Psoas muscle (tissue), 8 donors: ENCODE results near the gene PTGFR. TPM values are rescaled to one million over a fixed set of nuclear protein-coding genes. Genes with fewer than 3 reads are reported as not detected.

ENCODE experiments used
- ATAC-seq, 4 donors: fragments of 200-7000 bp; cut with Tn5 transposase; one replicate each; pipeline ENCODE4 v1.9.1; 2020; ENCODE audit warnings: moderate library complexity in 3 of 4, mild to moderate bottlenecking in 2 of 4
- DNase-seq, 2 donors: peaks; one replicate each; pipeline ENCODE4 v3.0.0-alpha.2; 2020
- H3K27ac ChIP-seq: fragments of 200-600 bp; one replicate; pipeline ENCODE4 v1.8.0; 2022
- H3K27me3 ChIP-seq, 3 donors: fragments of 200-600 bp in 1 of 3; one replicate each; pipeline versions ENCODE4 v1.6.1 to v1.8.0; 2013 to 2022; ENCODE audit warnings: low read length in 2 of 3, mild to moderate bottlenecking in 2 of 3, moderate library complexity in 1 of 3; ENCODE audit not compliant: insufficient read depth in 3 of 3
- H3K36me3 ChIP-seq, 2 donors: fragments of 200-600 bp in 1 of 2; one replicate each; pipeline versions ENCODE4 v1.6.1 to v1.8.0; 2013 to 2022; ENCODE audit warnings: low read depth in 1 of 2, mild to moderate bottlenecking in 1 of 2, moderate library complexity in 1 of 2; ENCODE audit not compliant: insufficient read depth in 1 of 2
- H3K4me1 ChIP-seq: fragments of 200-600 bp; one replicate; pipeline ENCODE4 v1.8.0; 2022
- H3K4me3 ChIP-seq: fragments of 200-600 bp; one replicate; pipeline ENCODE4 v1.8.0; 2022; ENCODE audit warnings: mild to moderate bottlenecking
- H3K9me3 ChIP-seq: fragments of 200-600 bp; one replicate; pipeline ENCODE4 v1.8.0; 2022
- WGBS, 3 donors: extraction: QIAGEN DNeasy Blood & Tissue Kit; methylation state at CpG; one replicate each; pipeline versions ENCODE4 v1.1.6 to v1.1.7; 2013; 5-methylcytosine and 5-hydroxymethylcytosine counted together
- intact Hi-C, 2 donors: fragments of 100-400 bp; cut with DNase I; formaldehyde crosslinking; loops; one replicate each; pipeline versions ENCODE4 v1.11.0 to v1.14.2; 2022
- polyA plus RNA-seq, 3 donors: library from polyadenylated mRNA; stranded (reverse); fragments of 200-250 nt; gene quantifications; one replicate each; pipeline ENCODE4 v1.2.3, GENCODE V29; 2013
- total RNA-seq, 4 donors: library from RNA; stranded (reverse); fragmentation: NEBNext Ultra II Directional in 2 of 4; extraction: Animal tissue kit (Norgen Biotek cat#: 25700) in 2 of 4; gene quantifications; one replicate each; pipeline versions ENCODE4 v1.2.1 to v1.2.4, GENCODE V29; 2021 to 2023
- TF ChIP-seq, protein P1 (sequence below): fragments of 200-600 bp; IDR thresholded peaks from one replicate; pipeline ENCODE4 v1.8.0; 2022; ENCODE audit warnings: antibody characterized with exemption
- donor health status: healthy with polysubstance abuse.
- donor health status: DM: no; HTN: no; CAD: no; lungs with moderate emphysema.
- donor health status: Bipolar disorder and iron deficiency.
- donor health status: healthy.
- donor health status: DM: yes; HTN: yes; CAD: no.
- donor health status: DM: no; HTN: no; CAD: no.
- donor health status: DM: no; HTN: no; CAD: no.
- donor health status: DM: yes; HTN: yes; CAD: no.

Gene PTGFR
- total and polyA plus RNA-seq, 7 donors = 0.13 to 2.3 (median 0.95) TPM

DNA sequence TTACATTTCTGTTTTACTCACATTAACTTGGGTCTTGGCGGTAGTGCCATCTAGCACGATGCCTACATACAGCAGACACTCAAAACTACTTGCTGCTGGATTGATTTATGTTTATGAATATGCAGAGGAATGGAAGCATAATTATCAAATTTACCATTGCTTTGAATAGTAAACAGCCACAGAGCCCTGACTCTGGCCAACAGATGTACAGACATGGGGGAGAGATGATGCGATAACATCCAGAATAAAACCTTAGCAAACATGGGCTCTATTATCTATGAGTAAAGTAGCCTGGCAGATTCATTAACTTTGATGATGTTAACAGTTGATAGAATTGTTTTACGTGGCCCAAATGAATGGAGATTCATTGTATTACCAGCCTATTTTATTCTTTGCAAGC, 42.8 kb downstream of the PTGFR start:
- Histone ChIP-seq H3K4me3 (no peak overlapping the region), H3K9me3 (no peaks in the 10 kb centered on the region), H3K36me3 (no peaks in the 10 kb centered on the region), H3K27me3 (peaks cover 0 to 3% (median 0%) of the 10 kb centered on the region in 3 donors), H3K4me1 (no peaks in the 10 kb centered on the region), H3K27ac (no peak overlapping the region)
- TF ChIP-seq, protein P1, sequence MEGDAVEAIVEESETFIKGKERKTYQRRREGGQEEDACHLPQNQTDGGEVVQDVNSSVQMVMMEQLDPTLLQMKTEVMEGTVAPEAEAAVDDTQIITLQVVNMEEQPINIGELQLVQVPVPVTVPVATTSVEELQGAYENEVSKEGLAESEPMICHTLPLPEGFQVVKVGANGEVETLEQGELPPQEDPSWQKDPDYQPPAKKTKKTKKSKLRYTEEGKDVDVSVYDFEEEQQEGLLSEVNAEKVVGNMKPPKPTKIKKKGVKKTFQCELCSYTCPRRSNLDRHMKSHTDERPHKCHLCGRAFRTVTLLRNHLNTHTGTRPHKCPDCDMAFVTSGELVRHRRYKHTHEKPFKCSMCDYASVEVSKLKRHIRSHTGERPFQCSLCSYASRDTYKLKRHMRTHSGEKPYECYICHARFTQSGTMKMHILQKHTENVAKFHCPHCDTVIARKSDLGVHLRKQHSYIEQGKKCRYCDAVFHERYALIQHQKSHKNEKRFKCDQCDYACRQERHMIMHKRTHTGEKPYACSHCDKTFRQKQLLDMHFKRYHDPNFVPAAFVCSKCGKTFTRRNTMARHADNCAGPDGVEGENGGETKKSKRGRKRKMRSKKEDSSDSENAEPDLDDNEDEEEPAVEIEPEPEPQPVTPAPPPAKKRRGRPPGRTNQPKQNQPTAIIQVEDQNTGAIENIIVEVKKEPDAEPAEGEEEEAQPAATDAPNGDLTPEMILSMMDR = no peak
- intact Hi-C loops = no loop called here
- 85 to 90% (median 85%) methylated on average over 4 of the region's 4 CpGs for WGBS, 3 donors
- DNase-seq (no peak), ATAC-seq (no peak)

DNA sequence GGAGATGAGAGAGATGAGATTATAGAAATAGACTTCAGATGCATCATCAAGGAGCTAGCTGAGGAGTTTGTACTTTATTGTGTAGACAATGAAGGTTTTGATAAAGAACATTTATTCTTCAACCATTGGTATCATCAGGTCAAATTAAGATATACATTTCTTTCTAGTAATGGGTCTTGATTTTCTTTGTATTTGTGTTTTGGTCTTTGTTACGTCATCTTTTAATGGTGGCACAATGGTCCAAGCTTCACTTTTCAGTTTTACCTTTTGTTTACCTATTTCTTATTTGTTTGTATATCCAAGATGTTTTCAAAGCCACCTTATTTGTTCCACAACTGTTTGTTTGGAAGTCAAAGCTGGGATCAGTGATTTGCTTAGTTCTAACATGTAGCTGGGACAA, 44.5 kb downstream of the PTGFR start:
- Histone ChIP-seq H3K27me3 (peaks cover 0 to 3% (median 0%) of the 10 kb centered on the region in 3 donors), H3K9me3 (no peaks in the 10 kb centered on the region), H3K4me1 (no peaks in the 10 kb centered on the region), H3K4me3 (no peak overlapping the region), H3K27ac (no peak overlapping the region), H3K36me3 (no peaks in the 10 kb centered on the region)
- TF ChIP-seq, protein P1 = no peak
- intact Hi-C loops = no loop called here
- no peak for DNase-seq
- 81 to 95% (median 86%) methylated on average over 1 of the region's 1 CpG for WGBS, 3 donors
- no peak for ATAC-seq

- no peak overlapping the region for H3K4me3 ChIP-seq
- peaks cover 0 to 3% (median 0%) of the 10 kb centered on the region in 3 donors for H3K27me3 ChIP-seq
- WGBS, 3 donors = 90 to 92% (median 91%) methylated on average over 2 of the region's 2 CpGs
- DNase-seq (no peak), ATAC-seq (no peak)
- H3K9me3 ChIP-seq = no peaks in the 10 kb centered on the region
- H3K27ac ChIP-seq = no peak overlapping the region
- H3K4me1 ChIP-seq = no peaks in the 10 kb centered on the region
- intact Hi-C loops = no loop called here
- no peaks in the 10 kb centered on the region for H3K36me3 ChIP-seq
- TF ChIP-seq, protein P1 = no peak
These were observed 45.7 kb downstream of the PTGFR start for GRCh38 chr1:78536427-78536826.

GRCh38 chr1:78540048-78540447, 49.3 kb downstream of the PTGFR start:
- Histone ChIP-seq H3K4me3 (no peak overlapping the region), H3K27ac (no peak overlapping the region), H3K9me3 (no peaks in the 10 kb centered on the region), H3K27me3 (peaks cover 0 to under 1% (median 0%) of the 10 kb centered on the region in 3 donors), H3K4me1 (no peaks in the 10 kb centered on the region), H3K36me3 (no peaks in the 10 kb centered on the region)
- DNase-seq = no peak
- no peak for ATAC-seq
- intact Hi-C loops = no loop called here
- WGBS, 3 donors = 42 to 45% (median 43%) methylated on average over 2 of the region's 2 CpGs
- TF ChIP-seq, protein P1 = no peak

GRCh38 chr1:78541479-78541878, 50.7 kb downstream of the PTGFR start:
- H3K27me3 ChIP-seq = no peaks in the 10 kb centered on the region
- H3K4me3 ChIP-seq = no peak overlapping the region
- ATAC-seq (no peak), DNase-seq (no peak)
- TF ChIP-seq, protein P1 = no peak
- intact Hi-C loops = no loop called here
- H3K4me1 ChIP-seq = no peaks in the 10 kb centered on the region
- no peaks in the 10 kb centered on the region for H3K36me3 ChIP-seq
- no peak overlapping the region for H3K27ac ChIP-seq
- no peaks in the 10 kb centered on the region for H3K9me3 ChIP-seq
